ENCODE results near the gene SERINC2.
"Not testable (repeated sequence)": the region's sequence is repeated elsewhere in the genome, so short reads cannot be mapped to it uniquely, and the experiment has no call there.

DNA sequence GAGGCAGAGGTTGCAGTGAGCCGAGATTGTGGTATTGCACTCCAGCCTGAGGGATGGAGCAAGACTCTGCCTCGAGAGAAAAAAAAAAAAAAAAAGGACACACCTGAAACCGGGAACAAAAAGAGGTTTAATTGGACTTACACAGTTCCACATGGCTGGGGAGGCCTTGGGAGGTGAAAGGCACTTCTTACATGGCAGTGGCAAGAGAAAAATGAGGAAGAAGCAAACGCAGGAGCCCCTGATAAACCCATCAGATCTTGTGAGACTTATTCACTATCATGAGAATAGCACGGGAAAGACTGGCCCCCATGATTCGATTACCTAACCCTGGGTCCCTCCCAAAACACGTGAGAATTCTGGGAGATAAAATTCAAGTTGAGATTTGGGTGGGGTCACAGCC is 61.6 kb downstream of the SERINC2 start:
- TF ChIP-seq MAFK (IDR thresholded peaks at IDR 0.05; ENCODE audit: low read depth, low read length); POLR2A (IDR thresholded peaks at IDR 0.05; ENCODE audit: low read depth, low read length); MAZ (IDR thresholded peaks at IDR 0.05; ENCODE audit: borderline replicate concordance, low read depth, low read length); BHLHE40 (IDR thresholded peaks at IDR 0.05; ENCODE audit: low read depth, low read length); MXI1 (IDR thresholded peaks at IDR 0.05; ENCODE audit: borderline replicate concordance, low read depth, low read length); RFX5 (IDR thresholded peaks at IDR 0.05; ENCODE audit: low read depth, low read length); CEBPB (IDR thresholded peaks at IDR 0.05; ENCODE audit: low read depth, low read length): not testable (repeated sequence)
- TF ChIP-seq, protein P1, sequence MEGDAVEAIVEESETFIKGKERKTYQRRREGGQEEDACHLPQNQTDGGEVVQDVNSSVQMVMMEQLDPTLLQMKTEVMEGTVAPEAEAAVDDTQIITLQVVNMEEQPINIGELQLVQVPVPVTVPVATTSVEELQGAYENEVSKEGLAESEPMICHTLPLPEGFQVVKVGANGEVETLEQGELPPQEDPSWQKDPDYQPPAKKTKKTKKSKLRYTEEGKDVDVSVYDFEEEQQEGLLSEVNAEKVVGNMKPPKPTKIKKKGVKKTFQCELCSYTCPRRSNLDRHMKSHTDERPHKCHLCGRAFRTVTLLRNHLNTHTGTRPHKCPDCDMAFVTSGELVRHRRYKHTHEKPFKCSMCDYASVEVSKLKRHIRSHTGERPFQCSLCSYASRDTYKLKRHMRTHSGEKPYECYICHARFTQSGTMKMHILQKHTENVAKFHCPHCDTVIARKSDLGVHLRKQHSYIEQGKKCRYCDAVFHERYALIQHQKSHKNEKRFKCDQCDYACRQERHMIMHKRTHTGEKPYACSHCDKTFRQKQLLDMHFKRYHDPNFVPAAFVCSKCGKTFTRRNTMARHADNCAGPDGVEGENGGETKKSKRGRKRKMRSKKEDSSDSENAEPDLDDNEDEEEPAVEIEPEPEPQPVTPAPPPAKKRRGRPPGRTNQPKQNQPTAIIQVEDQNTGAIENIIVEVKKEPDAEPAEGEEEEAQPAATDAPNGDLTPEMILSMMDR (conservative IDR thresholded peaks at IDR 0.05; ENCODE audit: low read depth, low read length) = not testable (repeated sequence)

Data from IMR-90 (cell line).